KMS-11 (cell line): ENCODE measurements around the gene COL4A5.

Experiments
- H2AFZ ChIP-seq: fragments of 200-600 bp; sonication (generic); 2 replicates; pipeline ENCODE4 v1.6.1; 2016; ENCODE audit warnings: antibody characterized with exemption, mixed run types, low read depth
- H3K27ac ChIP-seq: fragments of 200-600 bp; sonication (generic); 2 replicates; pipeline ENCODE4 v1.6.1; 2016; ENCODE audit warnings: mild to moderate bottlenecking, mixed run types
- H3K27me3 ChIP-seq: fragments of 200-600 bp; sonication (generic); 2 replicates; pipeline ENCODE4 v1.6.1; 2017; ENCODE audit warnings: mild to moderate bottlenecking, low read depth, mixed run types, moderate library complexity; ENCODE audit not compliant: insufficient read depth
- H3K36me3 ChIP-seq: fragments of 200-600 bp; sonication (generic); 2 replicates; pipeline ENCODE4 v1.6.1; 2017; ENCODE audit warnings: mild to moderate bottlenecking, mixed run types; ENCODE audit not compliant: insufficient read depth
- H3K4me1 ChIP-seq: fragments of 200-600 bp; sonication (generic); 2 replicates; pipeline ENCODE4 v1.6.1; 2016; ENCODE audit warnings: mild to moderate bottlenecking, low read depth, mixed run types; ENCODE audit not compliant: poor library complexity, severe bottlenecking
- H3K4me2 ChIP-seq: fragments of 200-600 bp; sonication (generic); 2 replicates; pipeline ENCODE4 v1.7.0; 2016; ENCODE audit warnings: mild to moderate bottlenecking, mixed run types
- H3K4me3 ChIP-seq: fragments of 200-600 bp; sonication (generic); IDR thresholded peaks from 2 replicates; pipeline ENCODE4 v1.6.1; 2017; ENCODE audit warnings: low read depth, low read length, mixed read lengths; ENCODE audit not compliant: insufficient read depth
- H3K79me2 ChIP-seq: fragments of 200-600 bp; sonication (generic); 2 replicates; pipeline ENCODE4 v1.6.1; 2016; ENCODE audit warnings: low read depth, mixed run types; ENCODE audit not compliant: insufficient read depth
- H3K9ac ChIP-seq: fragments of 200-600 bp; sonication (generic); 2 replicates; pipeline ENCODE4 v1.6.1; 2016; ENCODE audit warnings: mild to moderate bottlenecking, mixed run types
- H4K20me1 ChIP-seq: fragments of 200-600 bp; sonication (generic); 2 replicates; pipeline ENCODE4 v1.6.1; 2016; ENCODE audit warnings: mild to moderate bottlenecking, mixed run types; ENCODE audit not compliant: insufficient read depth
- CTCF ChIP-seq: fragments of 200-600 bp; sonication (generic); conservative IDR thresholded peaks from 2 replicates; pipeline ENCODE4 v1.6.1; 2017; ENCODE audit warnings: low read depth, mild to moderate bottlenecking, antibody characterized with exemption, low read length, moderate library complexity, mixed read lengths

COL4A5 gene

GRCh38 chrX:108557580-108557979, 117.9 kb downstream of the COL4A5 start:
- Histone ChIP-seq H3K36me3 (no peaks in the 10 kb centered on the region), H2AFZ (no peak overlapping the region), H3K27me3 (no peaks in the 10 kb centered on the region), H4K20me1 (no peaks in the 10 kb centered on the region), H3K4me3 (no peak overlapping the region), H3K4me2 (no peak overlapping the region), H3K4me1 (no peaks in the 10 kb centered on the region), H3K27ac (no peak overlapping the region), H3K9ac (no peak overlapping the region), H3K79me2 (no peaks in the 10 kb centered on the region)
- TF ChIP-seq CTCF: no peak

GRCh38 chrX:108558217-108558616, 118.6 kb downstream of the COL4A5 start:
- Histone ChIP-seq H3K4me3 (no peak overlapping the region), H3K27me3 (no peaks in the 10 kb centered on the region), H3K4me2 (no peak overlapping the region), H3K27ac (no peak overlapping the region), H3K9ac (no peak overlapping the region), H3K79me2 (no peaks in the 10 kb centered on the region), H2AFZ (no peak overlapping the region), H3K4me1 (no peaks in the 10 kb centered on the region), H4K20me1 (no peaks in the 10 kb centered on the region), H3K36me3 (no peaks in the 10 kb centered on the region)
- no peak for TF ChIP-seq CTCF

GRCh38 chrX:108573136-108573535, 133.5 kb downstream of the COL4A5 start:
- Histone ChIP-seq H3K4me1 (no peaks in the 10 kb centered on the region), H4K20me1 (no peaks in the 10 kb centered on the region), H3K4me3 (no peak overlapping the region), H2AFZ (no peak overlapping the region), H3K79me2 (no peaks in the 10 kb centered on the region), H3K9ac (no peak overlapping the region), H3K27me3 (no peaks in the 10 kb centered on the region), H3K4me2 (no peak overlapping the region), H3K27ac (no peak overlapping the region), H3K36me3 (no peaks in the 10 kb centered on the region)
- TF ChIP-seq CTCF: no peak

- no peaks in the 10 kb centered on the region for H3K36me3 ChIP-seq
- no peak overlapping the region for H3K9ac ChIP-seq
- H3K79me2 ChIP-seq: no peaks in the 10 kb centered on the region
- H3K4me2 ChIP-seq: no peak overlapping the region
- H2AFZ ChIP-seq: no peak overlapping the region
- no peaks in the 10 kb centered on the region for H3K27me3 ChIP-seq
- H3K27ac ChIP-seq: no peak overlapping the region
- H3K4me3 ChIP-seq: no peak overlapping the region
- H4K20me1 ChIP-seq: no peaks in the 10 kb centered on the region
- no peaks in the 10 kb centered on the region for H3K4me1 ChIP-seq
- TF ChIP-seq CTCF: no peak
Measured at GRCh38 chrX:108582151-108582550, 142.5 kb downstream of the COL4A5 start.
